Brain microvascular endothelial cell (primary cell): Measurements from ENCODE around the gene ZC3H8.

Experiments
- DNase-seq: peaks from one replicate; pipeline ENCODE4 v3.0.0-alpha.2; 2020
- H3K27ac ChIP-seq: fragments of 250-450 bp; sonication (Bioruptor Pico); 2 replicates; pipeline ENCODE4 v1.5.1; 2020; ENCODE audit warnings: mild to moderate bottlenecking, moderate library complexity
- H3K27me3 ChIP-seq: fragments of 250-450 bp; sonication (Bioruptor Pico); replicated peaks from 2 replicates; pipeline ENCODE4 v1.5.1; 2020; ENCODE audit warnings: mild to moderate bottlenecking
- H3K36me3 ChIP-seq: fragments of 250-450 bp; sonication (Bioruptor Pico); replicated peaks from 2 replicates; pipeline ENCODE4 v1.5.1; 2020; ENCODE audit warnings: mild to moderate bottlenecking
- H3K4me3 ChIP-seq: 2 replicates; pipeline ENCODE4 v1.5.1; 2011; ENCODE audit warnings: low read depth, mild to moderate bottlenecking, control low read depth, low read length, moderate library complexity
- in situ Hi-C: cut with HindIII; loops from 2 replicates; pipeline ENCODE4 v1.10.0; 2017; ENCODE audit warnings: low sequenced_read_pairs, low pct_ligation_motif_present
- TF ChIP-seq, protein P1 (sequence below): IDR thresholded peaks from 2 replicates; pipeline ENCODE4 v1.5.1; 2011; ENCODE audit warnings: low read depth, mild to moderate bottlenecking, moderate library complexity, low read length, control low read depth, inconsistent platforms; ENCODE audit errors: missing control alignments

Gene ZC3H8

DNA sequence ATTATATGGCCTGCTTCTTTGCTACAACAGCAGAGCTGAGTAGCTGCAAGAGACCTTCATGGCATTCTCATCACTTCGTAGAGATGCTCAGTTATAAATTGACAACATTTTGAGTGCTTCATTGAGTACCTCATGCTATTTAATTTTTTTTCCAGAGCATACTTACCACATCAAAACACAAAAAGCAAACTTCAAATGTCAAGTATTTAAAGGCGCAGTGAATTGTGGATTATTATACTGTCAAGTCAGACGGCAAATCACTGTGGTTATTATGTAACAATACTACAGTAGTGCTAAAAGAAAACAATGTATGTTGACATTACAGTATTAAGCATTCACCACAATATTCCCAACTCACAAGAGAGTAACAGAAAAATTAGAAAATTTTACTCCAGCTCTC is 12.5 kb downstream of the ZC3H8 start:
- in situ Hi-C loops: no loop called here
- H3K27me3 ChIP-seq: no peaks in the 10 kb centered on the region
- DNase-seq: no peak
- no peak overlapping the region for H3K27ac ChIP-seq
- TF ChIP-seq, protein P1, sequence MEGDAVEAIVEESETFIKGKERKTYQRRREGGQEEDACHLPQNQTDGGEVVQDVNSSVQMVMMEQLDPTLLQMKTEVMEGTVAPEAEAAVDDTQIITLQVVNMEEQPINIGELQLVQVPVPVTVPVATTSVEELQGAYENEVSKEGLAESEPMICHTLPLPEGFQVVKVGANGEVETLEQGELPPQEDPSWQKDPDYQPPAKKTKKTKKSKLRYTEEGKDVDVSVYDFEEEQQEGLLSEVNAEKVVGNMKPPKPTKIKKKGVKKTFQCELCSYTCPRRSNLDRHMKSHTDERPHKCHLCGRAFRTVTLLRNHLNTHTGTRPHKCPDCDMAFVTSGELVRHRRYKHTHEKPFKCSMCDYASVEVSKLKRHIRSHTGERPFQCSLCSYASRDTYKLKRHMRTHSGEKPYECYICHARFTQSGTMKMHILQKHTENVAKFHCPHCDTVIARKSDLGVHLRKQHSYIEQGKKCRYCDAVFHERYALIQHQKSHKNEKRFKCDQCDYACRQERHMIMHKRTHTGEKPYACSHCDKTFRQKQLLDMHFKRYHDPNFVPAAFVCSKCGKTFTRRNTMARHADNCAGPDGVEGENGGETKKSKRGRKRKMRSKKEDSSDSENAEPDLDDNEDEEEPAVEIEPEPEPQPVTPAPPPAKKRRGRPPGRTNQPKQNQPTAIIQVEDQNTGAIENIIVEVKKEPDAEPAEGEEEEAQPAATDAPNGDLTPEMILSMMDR: no peak
- H3K36me3 ChIP-seq: peaks cover 5% of the 10 kb centered on the region
- no peak overlapping the region for H3K4me3 ChIP-seq

- no peaks in the 10 kb centered on the region for H3K36me3 ChIP-seq
- DNase-seq: no peak
- H3K4me3 ChIP-seq: no peak overlapping the region
- no peaks in the 10 kb centered on the region for H3K27me3 ChIP-seq
- in situ Hi-C loops: no loop called here
- TF ChIP-seq, protein P1: no peak
- no peak overlapping the region for H3K27ac ChIP-seq
These were observed 15.0 kb downstream of the ZC3H8 start for GRCh38 chr2:112239862-112240261.

GRCh38 chr2:112230371-112230770 is 24.5 kb downstream of the ZC3H8 start:
- DNase-seq: no peak
- in situ Hi-C loops: no loop called here
- Histone ChIP-seq H3K36me3 (no peaks in the 10 kb centered on the region), H3K4me3 (no peak overlapping the region), H3K27me3 (no peaks in the 10 kb centered on the region), H3K27ac (no peak overlapping the region)
- TF ChIP-seq, protein P1: no peak

- in situ Hi-C loops: no loop called here
- no peak overlapping the region for H3K4me3 ChIP-seq
- no peaks in the 10 kb centered on the region for H3K36me3 ChIP-seq
- H3K27me3 ChIP-seq: no peaks in the 10 kb centered on the region
- DNase-seq: no peak
- no peak overlapping the region for H3K27ac ChIP-seq
- TF ChIP-seq, protein P1: no peak
These were observed 25.5 kb downstream of the ZC3H8 start for GRCh38 chr2:112229348-112229747.

DNA sequence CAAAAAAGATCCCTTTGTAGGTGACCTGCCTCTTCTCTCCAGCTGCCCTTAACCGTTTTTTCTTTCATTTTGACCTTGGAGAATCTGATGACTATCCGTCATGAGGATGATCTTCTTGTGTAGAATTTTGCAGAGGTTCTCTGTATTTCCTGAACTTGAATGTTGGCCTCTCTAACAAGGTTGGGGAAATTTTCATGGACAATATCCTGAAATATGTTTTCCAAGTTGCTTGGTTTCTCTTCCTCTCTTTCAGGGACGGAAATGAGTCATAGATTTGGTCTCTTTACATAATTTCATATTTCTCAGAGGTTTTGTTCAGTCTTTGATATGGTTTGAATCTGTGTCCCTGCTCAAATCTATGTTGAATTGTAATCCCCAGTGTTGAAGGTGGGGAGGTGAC is 34.0 kb downstream of the ZC3H8 start:
- H3K36me3 ChIP-seq: no peaks in the 10 kb centered on the region
- no peak overlapping the region for H3K27ac ChIP-seq
- H3K4me3 ChIP-seq: no peak overlapping the region
- in situ Hi-C loops: no loop called here
- TF ChIP-seq, protein P1: no peak
- DNase-seq: no peak
- no peaks in the 10 kb centered on the region for H3K27me3 ChIP-seq

DNA sequence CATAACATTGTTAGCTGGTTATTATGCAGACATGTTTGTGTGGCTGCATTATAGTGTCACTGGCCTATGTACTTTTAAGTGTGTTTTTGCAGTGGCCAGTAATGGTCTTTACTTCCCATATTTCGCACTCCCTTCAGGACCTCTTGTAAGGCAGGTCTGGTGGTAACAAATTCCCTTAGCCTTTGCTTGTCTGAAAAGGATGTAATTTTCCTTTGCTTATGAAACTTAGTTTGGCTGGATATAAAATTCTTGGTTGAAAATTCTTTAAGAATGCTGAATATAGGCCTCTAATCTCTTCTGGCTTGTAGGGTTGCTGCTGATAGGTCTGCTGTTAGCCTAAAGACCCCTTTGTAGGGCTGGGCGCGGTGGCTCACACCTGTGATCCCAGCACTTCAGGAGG is 34.7 kb downstream of the ZC3H8 start:
- no peak for DNase-seq
- H3K27me3 ChIP-seq: no peaks in the 10 kb centered on the region
- no peak overlapping the region for H3K4me3 ChIP-seq
- no peak overlapping the region for H3K27ac ChIP-seq
- in situ Hi-C loops: no loop called here
- H3K36me3 ChIP-seq: no peaks in the 10 kb centered on the region
- TF ChIP-seq, protein P1: no peak
